Activated naive CD8-positive, alpha-beta T cell treated with anti-CD3 and anti-CD28 coated beads, Interleukin-2, amount 10 ng/mL, durations not matched to agents 7 days and 5 days (primary cell): ENCODE data around the gene ARPC1B. TPM values are rescaled to one million over a fixed set of nuclear protein-coding genes. Genes with fewer than 3 reads are reported as not detected.
"Not testable (repeated sequence)": the region's sequence is repeated elsewhere in the genome, so short reads cannot be mapped to it uniquely, and the experiment has no call there.

Experiments
- ATAC-seq: fragments of 150-1000 bp; cut with Tn5 transposase; one replicate; pipeline ENCODE4 v1.10.0; 2021; ENCODE audit warnings: low read depth, moderate library complexity
- POLR2A ChIA-PET: fragments of 350-600 bp; sonication (Branson Sonifier 250); formaldehyde crosslinking; loops from one replicate; lab custom pipeline; 2021; ENCODE audit warnings: antibody characterized with exemption; lab: Charles Lee
- DNase-seq: peaks from one replicate; pipeline ENCODE4 v3.0.0; 2021
- H3K27ac Mint-ChIP-seq: one replicate; pipeline ENCODE4 v1.8.0; 2022; ENCODE audit warnings: mild to moderate bottlenecking, mixed read lengths
- H3K27me3 Mint-ChIP-seq: one replicate; pipeline ENCODE4 v1.8.0; 2022; ENCODE audit warnings: mild to moderate bottlenecking, moderate library complexity, mixed read lengths
- H3K36me3 Mint-ChIP-seq: one replicate; pipeline ENCODE4 v1.8.0; 2021; ENCODE audit warnings: mild to moderate bottlenecking, mixed read lengths
- H3K4me1 Mint-ChIP-seq: one replicate; pipeline ENCODE4 v1.8.0; 2021; ENCODE audit warnings: mixed read lengths
- H3K4me3 Mint-ChIP-seq: one replicate; pipeline ENCODE4 v1.8.0; 2022; ENCODE audit warnings: mild to moderate bottlenecking, moderate library complexity, mixed read lengths
- H3K9me3 Mint-ChIP-seq: one replicate; pipeline ENCODE4 v1.8.0; 2021; ENCODE audit warnings: mixed read lengths
- total RNA-seq, 2 experiments: library from RNA; stranded (reverse); gene quantifications; one replicate each; pipeline ENCODE4 v1.2.3, GENCODE V29; 2021

The ARPC1B gene
- total RNA-seq = 100 to 1,000 TPM; 318 to 319 TPM

- POLR2A ChIA-PET = interaction anchor here (0.5 to 4.6 kb wide), 10 partner anchors 14 to 250 kb away, joined by 3 to 35 read pairs (median 4); partner anchors contain the start of genes ARPC1A, BUD31, PDAP1 and ZNF394
- Mint-ChIP-seq H3K4me1 (peaks cover 33% of the 10 kb centered on the region), H3K4me3 (peak within 1 kb of the TSS; percentile 87), H3K27me3 (peaks cover 2% of the 10 kb centered on the region), H3K36me3 (peaks cover 15% of the 10 kb centered on the region), H3K9me3 (no peaks in the 10 kb centered on the region), H3K27ac (peak within 1 kb of the TSS; percentile 78)
- DNase-seq (peak; percentile 84), ATAC-seq (peak; percentile 56)
Observed at GRCh38 chr7:99374111-99375064, at the start of gene ARPC1B. ARPC1B (plus strand) TSS chr7:99374730; CDS start chr7:99385715, 10,985 bp downstream.

- H3K4me1 Mint-ChIP-seq = peaks cover 21% of the 10 kb centered on the region
- peaks cover 3% of the 10 kb centered on the region for H3K27me3 Mint-ChIP-seq
- no peaks in the 10 kb centered on the region for H3K9me3 Mint-ChIP-seq
- no peak for ATAC-seq
- POLR2A ChIA-PET = interaction anchor here (0.6 to 1.7 kb wide), 9 partner anchors 9 to 336 kb away, joined by 3 to 8 read pairs (median 4); partner anchors contain the start of genes BUD31, PDAP1, SMURF1 and ZNF655
- DNase-seq = peak; percentile 34
- peak overlapping the region; percentile 81 for H3K27ac Mint-ChIP-seq
- H3K36me3 Mint-ChIP-seq = peaks cover 5% of the 10 kb centered on the region
- peak overlapping the region; percentile 83 for H3K4me3 Mint-ChIP-seq
Observed at GRCh38 chr7:99325001-99325493, 49.5 kb upstream of the ARPC1B start.

DNA sequence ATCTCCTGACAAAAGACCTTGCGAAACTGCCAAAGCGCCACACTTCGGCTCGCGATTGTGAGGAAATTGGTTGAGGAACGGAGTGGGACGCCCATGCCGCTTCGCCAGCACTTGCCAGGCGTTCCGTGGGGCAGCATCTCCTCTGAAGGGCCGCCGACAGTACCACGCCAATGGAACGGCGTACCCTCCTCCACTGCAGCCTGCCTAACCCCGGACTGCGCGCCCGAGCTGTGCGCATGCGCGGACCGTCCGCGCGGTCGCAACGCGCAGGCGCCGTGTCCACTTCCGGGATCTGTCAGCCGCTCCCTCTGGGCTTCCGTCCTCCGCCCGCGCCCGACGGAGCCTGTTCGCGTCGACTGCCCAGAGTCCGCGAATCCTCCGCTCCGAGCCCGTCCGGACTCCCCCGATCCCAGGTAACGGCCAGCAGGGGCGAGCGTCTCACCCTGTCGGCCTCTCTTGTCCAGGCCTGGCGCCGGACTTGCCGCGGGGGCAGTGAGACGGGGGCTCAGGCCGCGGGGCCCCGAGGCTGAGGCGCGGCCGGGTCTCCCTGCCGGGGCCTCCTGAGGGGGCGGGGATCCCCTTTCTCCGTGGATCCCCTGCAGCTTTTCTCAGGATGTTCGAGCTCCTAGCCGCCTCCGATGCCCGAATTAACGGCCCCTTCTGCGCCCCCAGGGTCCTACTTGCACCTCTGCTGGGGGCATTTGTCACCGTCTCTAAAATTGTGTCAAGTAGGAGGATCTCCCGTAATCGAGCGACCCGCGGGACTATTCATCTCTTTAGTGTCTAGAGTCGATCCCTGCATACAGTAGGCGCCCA, 48.7 kb upstream of the ARPC1B start, which contains the start of gene ARPC1A:
ARPC1A (plus strand) TSS at position 307 of the 816 bp plus-strand sequence. CDS start 7,456 bp downstream, outside the sequence.
- Mint-ChIP-seq H3K27ac (peak within 1 kb of the TSS; percentile 88), H3K4me3 (peak within 1 kb of the TSS; percentile 83), H3K27me3 (peaks cover 3% of the 10 kb centered on the region), H3K9me3 (no peaks in the 10 kb centered on the region), H3K36me3 (peaks cover 10% of the 10 kb centered on the region), H3K4me1 (peaks cover 28% of the 10 kb centered on the region)
- ATAC-seq (peak; percentile 97), DNase-seq (peak; percentile 97)
- POLR2A ChIA-PET = interaction anchor here (0.6 to 1.7 kb wide), 11 partner anchors 8 to 337 kb away, joined by 3 to 8 read pairs (median 4); partner anchors contain the start of genes BUD31, PDAP1, SMURF1 and ZNF655

GRCh38 chr7:99326408-99326782, 48.1 kb upstream of the ARPC1B start:
- H3K27me3 Mint-ChIP-seq = peaks cover 3% of the 10 kb centered on the region
- peak overlapping the region; percentile 83 for H3K4me3 Mint-ChIP-seq
- ATAC-seq (no peak), DNase-seq (no peak)
- peaks cover 10% of the 10 kb centered on the region for H3K36me3 Mint-ChIP-seq
- POLR2A ChIA-PET = interaction anchor here (0.8 to 1.4 kb wide), 4 partner anchors 12 to 232 kb away, joined by 4 to 5 read pairs (median 4); partner anchors contain the start of gene ZNF655
- peaks cover 32% of the 10 kb centered on the region for H3K4me1 Mint-ChIP-seq
- H3K9me3 Mint-ChIP-seq = no peaks in the 10 kb centered on the region
- H3K27ac Mint-ChIP-seq = peak overlapping the region; percentile 88

DNA sequence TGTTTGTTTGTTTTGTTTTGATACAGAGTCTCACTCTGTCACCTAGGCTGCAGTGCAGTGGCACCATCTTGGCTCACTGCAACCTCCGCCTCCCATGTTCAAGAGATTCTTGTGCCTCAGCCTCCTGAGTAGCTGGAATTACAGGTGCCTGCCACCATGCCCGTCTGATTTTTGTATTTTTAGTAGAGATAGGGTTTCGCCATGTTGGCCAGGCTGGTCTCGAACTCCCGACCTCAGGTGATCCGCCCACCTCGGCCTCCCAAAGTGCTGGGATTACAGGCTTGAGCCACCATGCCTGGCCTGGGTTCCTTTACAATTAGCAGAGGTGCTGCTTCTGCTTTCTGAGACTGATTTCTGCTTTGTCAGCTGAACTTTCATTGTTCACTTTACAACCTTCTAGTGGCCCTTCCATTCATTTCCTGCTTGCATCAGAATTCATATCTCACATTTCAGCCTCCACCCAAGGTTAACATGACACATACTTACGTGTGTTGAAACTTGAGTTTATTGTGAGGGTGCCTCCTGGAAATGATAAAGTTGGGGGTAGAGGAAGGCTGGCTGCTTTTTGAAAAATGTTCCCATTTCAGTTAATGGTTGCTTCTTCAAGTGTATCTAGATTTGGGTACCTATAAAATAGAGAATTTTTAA, 44.1 kb upstream of the ARPC1B start:
- H3K4me1 Mint-ChIP-seq = peaks cover 40% of the 10 kb centered on the region
- H3K27ac Mint-ChIP-seq = peak overlapping the region; percentile 81
- DNase-seq, ATAC-seq, H3K9me3 Mint-ChIP-seq, H3K27me3 Mint-ChIP-seq: not testable (repeated sequence)
- H3K36me3 Mint-ChIP-seq = peaks cover 22% of the 10 kb centered on the region
- peak overlapping the region; percentile 39 for H3K4me3 Mint-ChIP-seq
- POLR2A ChIA-PET = interaction anchor here (0.6 kb wide), 1 partner anchor 169 kb away, joined by 4 read pairs; no protein-coding TSS in a partner anchor

GRCh38 chr7:99331002-99331401, 43.5 kb upstream of the ARPC1B start:
- no peak for ATAC-seq
- Mint-ChIP-seq H3K9me3 (no peaks in the 10 kb centered on the region), H3K4me1 (peaks cover 40% of the 10 kb centered on the region), H3K27me3 (no peaks in the 10 kb centered on the region), H3K4me3 (no peak overlapping the region), H3K27ac (no peak overlapping the region), H3K36me3 (peaks cover 28% of the 10 kb centered on the region)
- POLR2A ChIA-PET = interaction anchor here (0.7 kb wide), 1 partner anchor 306 kb away, joined by 3 read pairs; no protein-coding TSS in a partner anchor
- DNase-seq = no peak

GRCh38 chr7:99339595-99339994, 34.9 kb upstream of the ARPC1B start:
- no peaks in the 10 kb centered on the region for H3K9me3 Mint-ChIP-seq
- H3K27me3 Mint-ChIP-seq = no peaks in the 10 kb centered on the region
- H3K36me3 Mint-ChIP-seq = peaks cover 19% of the 10 kb centered on the region
- H3K4me1 Mint-ChIP-seq = peaks cover 6% of the 10 kb centered on the region
- ATAC-seq (no peak), DNase-seq (no peak)
- POLR2A ChIA-PET = no interaction called here
- no peak overlapping the region for H3K27ac Mint-ChIP-seq
- no peak overlapping the region for H3K4me3 Mint-ChIP-seq

DNA sequence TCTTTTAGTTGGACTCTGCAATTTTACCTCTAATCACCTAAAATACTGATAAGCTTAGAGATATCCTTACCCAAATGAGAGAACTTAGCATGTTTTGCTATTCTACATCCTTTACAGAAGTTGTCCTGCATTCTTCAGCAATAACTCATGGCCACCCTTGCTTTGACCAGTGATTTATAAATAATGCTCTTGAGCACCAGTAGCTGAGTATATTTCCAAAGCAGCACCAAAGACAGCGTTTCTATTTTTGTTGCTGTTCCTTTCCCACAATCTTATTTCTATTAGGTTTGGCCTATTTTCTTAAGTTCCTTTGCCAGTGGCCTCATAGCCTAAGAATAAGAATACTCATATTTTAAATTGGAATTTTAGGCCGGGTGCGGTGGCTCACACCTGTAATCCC, 33.9 kb upstream of the ARPC1B start:
- POLR2A ChIA-PET = no interaction called here
- H3K27ac Mint-ChIP-seq = no peak overlapping the region
- no peaks in the 10 kb centered on the region for H3K27me3 Mint-ChIP-seq
- DNase-seq = no peak
- H3K4me3 Mint-ChIP-seq = no peak overlapping the region
- ATAC-seq = no peak
- no peaks in the 10 kb centered on the region for H3K9me3 Mint-ChIP-seq
- H3K36me3 Mint-ChIP-seq = peaks cover 12% of the 10 kb centered on the region
- peaks cover 6% of the 10 kb centered on the region for H3K4me1 Mint-ChIP-seq

- POLR2A ChIA-PET = interaction anchor here (0.5 kb wide), 1 partner anchor 54 kb away, joined by 3 read pairs; no protein-coding TSS in a partner anchor
- peaks cover 13% of the 10 kb centered on the region for H3K36me3 Mint-ChIP-seq
- peaks cover 6% of the 10 kb centered on the region for H3K4me1 Mint-ChIP-seq
- no peaks in the 10 kb centered on the region for H3K9me3 Mint-ChIP-seq
- no peak for ATAC-seq
- no peak overlapping the region for H3K4me3 Mint-ChIP-seq
- no peak overlapping the region for H3K27ac Mint-ChIP-seq
- DNase-seq = no peak
- H3K27me3 Mint-ChIP-seq = no peaks in the 10 kb centered on the region
Observed at GRCh38 chr7:99344061-99344647, 30.4 kb upstream of the ARPC1B start.

DNA sequence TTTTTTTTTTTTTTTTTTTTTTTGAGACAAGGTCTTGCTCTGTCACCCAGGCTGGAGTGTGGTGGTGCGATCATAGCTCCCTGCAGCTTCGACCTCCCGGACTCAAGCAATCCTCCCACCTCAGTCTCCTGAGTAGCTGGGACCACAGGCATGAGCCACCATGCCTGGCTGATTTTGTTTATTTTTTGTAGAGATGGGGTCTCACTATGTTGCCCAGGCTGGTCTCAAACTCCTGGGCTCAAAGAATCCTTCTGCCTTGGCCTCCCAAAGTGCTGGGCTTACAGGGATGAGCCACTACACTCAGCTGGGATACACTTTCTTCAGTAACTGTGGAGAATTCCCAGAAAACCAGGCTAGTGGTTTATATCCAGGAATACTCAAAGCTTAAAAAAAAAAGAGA, 23.9 kb upstream of the ARPC1B start:
- H3K4me3 Mint-ChIP-seq, H3K4me1 Mint-ChIP-seq, H3K9me3 Mint-ChIP-seq, H3K27me3 Mint-ChIP-seq, DNase-seq, ATAC-seq: not testable (repeated sequence)
- POLR2A ChIA-PET = interaction anchor here (0.6 to 1.3 kb wide), 2 partner anchors 24 to 442 kb away, joined by 3 to 4 read pairs; no protein-coding TSS in a partner anchor
- Mint-ChIP-seq H3K36me3 (peaks cover 16% of the 10 kb centered on the region), H3K27ac (peak overlapping the region; percentile 56)

- no peak for DNase-seq
- Mint-ChIP-seq H3K27ac (no peak overlapping the region), H3K36me3 (peaks cover 16% of the 10 kb centered on the region), H3K27me3 (no peaks in the 10 kb centered on the region), H3K4me1 (peaks cover 1% of the 10 kb centered on the region), H3K9me3 (no peaks in the 10 kb centered on the region), H3K4me3 (no peak overlapping the region)
- POLR2A ChIA-PET = interaction anchor here (0.7 kb wide), 1 partner anchor 29 kb away, joined by 3 read pairs; no protein-coding TSS in a partner anchor
- no peak for ATAC-seq
Observed at GRCh38 chr7:99352247-99352646, 22.3 kb upstream of the ARPC1B start.

DNA sequence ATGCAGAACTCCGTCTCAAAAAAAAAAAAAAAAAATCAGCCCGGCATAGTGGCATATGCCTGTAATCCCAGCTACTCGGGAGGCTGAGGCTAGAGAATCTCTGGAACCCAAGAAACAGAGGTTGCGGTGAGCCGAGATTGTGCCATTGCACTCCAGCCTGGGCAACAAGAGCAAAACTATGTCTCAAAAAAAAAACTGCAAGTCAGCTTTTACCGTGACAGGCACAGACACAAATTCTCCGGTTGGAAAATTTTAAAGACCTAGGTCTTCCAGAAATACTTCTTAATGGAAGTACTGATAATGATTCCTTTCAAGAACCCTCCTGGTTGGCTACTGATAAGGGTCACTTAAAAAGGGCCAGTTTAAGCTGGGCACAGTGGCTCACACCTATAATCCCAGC, 19.4 kb upstream of the ARPC1B start:
- Mint-ChIP-seq H3K27me3 (no peaks in the 10 kb centered on the region), H3K4me1 (peaks cover 1% of the 10 kb centered on the region), H3K27ac (no peak overlapping the region), H3K36me3 (peaks cover 10% of the 10 kb centered on the region), H3K4me3 (no peak overlapping the region), H3K9me3 (no peaks in the 10 kb centered on the region)
- ATAC-seq (no peak), DNase-seq (no peak)
- POLR2A ChIA-PET = interaction anchor here (0.7 kb wide), 2 partner anchors 20 to 38 kb away, joined by 3 read pairs; no protein-coding TSS in a partner anchor
